Inflammatory macrophage treated with lipopolysaccharide for 1 hour (primary cell): Measurements from ENCODE around the gene ATXN1L.
"Not testable (repeated sequence)": the region's sequence is repeated elsewhere in the genome, so short reads cannot be mapped to it uniquely, and the experiment has no call there.

ENCODE experiments used
- DNase-seq, 2 donors: peaks; one replicate each; pipeline ENCODE4 v3.0.0-alpha.2; 2020 to 2022

Gene ATXN1L

GRCh38 chr16:71845639-71846430 lies at the start of gene ATXN1L:
Gene ATXN1L, plus strand, starts transcription at chr16:71845976. Its CDS starts 3,765 bp downstream, at chr16:71849741.
- peak; percentile 94 to 99 for DNase-seq

- DNase-seq: no peak
These were observed 49.2 kb upstream of the ATXN1L start for GRCh38 chr16:71796501-71797097.

GRCh38 chr16:71803305-71803690 lies 42.5 kb upstream of the ATXN1L start:
- no peak for DNase-seq

- peak; percentile 50 to 58 for DNase-seq
These were observed 37.7 kb upstream of the ATXN1L start for GRCh38 chr16:71807905-71808592.

- DNase-seq: peak; percentile 93 to 96
These were observed 37.0 kb upstream of the ATXN1L start, which contains the start of gene AP1G1 for GRCh38 chr16:71808593-71809459. Gene AP1G1, minus strand, starts transcription at chr16:71808834. Its CDS starts 19,355 bp downstream, at chr16:71789479.

- peak; percentile 51 to 56 for DNase-seq
These were observed 35.6 kb upstream of the ATXN1L start for GRCh38 chr16:71810155-71810530.

- no peak for DNase-seq
These were observed 34.4 kb upstream of the ATXN1L start for GRCh38 chr16:71811261-71811803.

GRCh38 chr16:71817155-71817500 lies 28.6 kb upstream of the ATXN1L start:
- DNase-seq: not testable (repeated sequence)

GRCh38 chr16:71826533-71827017 lies 19.2 kb upstream of the ATXN1L start:
- no peak for DNase-seq

- no peak for DNase-seq
These were observed 15.4 kb upstream of the ATXN1L start for GRCh38 chr16:71830359-71830758.

GRCh38 chr16:71831698-71832097 lies 14.1 kb upstream of the ATXN1L start:
- DNase-seq: not testable (repeated sequence)

- not testable (repeated sequence) for DNase-seq
These were observed 13.7 kb upstream of the ATXN1L start for GRCh38 chr16:71832112-71832511.

- DNase-seq: no peak
These were observed 11.5 kb upstream of the ATXN1L start for GRCh38 chr16:71834291-71834690.

GRCh38 chr16:71837150-71837549 lies 8.6 kb upstream of the ATXN1L start:
- no peak for DNase-seq

GRCh38 chr16:71840052-71840451 lies 5.7 kb upstream of the ATXN1L start:
- DNase-seq: no peak

GRCh38 chr16:71843572-71843971 lies 2.2 kb upstream of the ATXN1L start:
- DNase-seq: no peak

GRCh38 chr16:71846431-71846830 lies 655 bp downstream of the ATXN1L start:
- DNase-seq: peak in 1 of 2 donors; percentile 9

- DNase-seq: no peak
These were observed 1.3 kb downstream of the ATXN1L start for GRCh38 chr16:71847096-71847495.

GRCh38 chr16:71848622-71849021 lies 2.8 kb downstream of the ATXN1L start:
- no peak for DNase-seq

- no peak for DNase-seq
These were observed 6.0 kb downstream of the ATXN1L start for GRCh38 chr16:71851746-71852145.

GRCh38 chr16:71852158-71852557 lies 6.4 kb downstream of the ATXN1L start:
- DNase-seq: no peak

GRCh38 chr16:71852561-71852960 lies 6.8 kb downstream of the ATXN1L start:
- no peak for DNase-seq
